ENCODE data around the gene NPB.

Gene NPB

GRCh38 chr17:81912441-81913309 is 10.6 kb downstream of the NPB start:
- no peak for DNase-seq (ENCODE audit: extremely low read depth, insufficient read length)

DNA sequence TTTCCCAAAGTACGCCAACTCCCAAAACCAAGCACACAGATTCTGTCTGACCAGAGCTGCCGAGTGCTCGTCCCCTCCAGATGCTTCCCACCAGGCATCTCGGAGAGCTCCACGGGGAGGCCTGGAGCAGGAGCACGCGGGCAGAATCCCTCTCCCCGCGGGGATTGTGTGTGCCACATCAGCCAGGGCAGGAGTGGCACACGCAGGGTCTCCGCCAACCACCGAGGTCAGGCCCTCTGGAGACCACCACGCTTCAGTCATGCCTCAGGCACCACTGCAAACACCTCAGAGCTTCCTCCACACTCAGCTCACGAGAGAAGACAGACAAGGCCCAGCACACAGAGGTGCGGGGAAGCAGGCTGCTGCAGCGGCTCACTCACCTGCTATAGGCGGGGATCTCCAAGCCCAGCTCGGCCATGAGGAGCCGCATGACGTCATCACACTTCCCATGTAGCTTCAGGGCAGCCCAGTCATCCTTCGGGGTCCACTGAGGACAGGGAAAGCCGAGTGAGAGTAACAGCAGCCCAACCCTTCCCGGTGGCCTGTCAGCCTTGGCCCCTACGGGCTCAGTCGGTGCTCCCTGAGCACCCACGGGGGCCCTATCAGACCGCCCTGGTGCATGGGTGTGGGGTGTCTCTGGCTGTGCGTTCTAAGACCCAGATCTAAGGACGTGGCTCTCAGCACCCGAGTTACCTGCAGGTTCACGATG is 11.5 kb downstream of the NPB start:
- no peaks in the 10 kb centered on the region for H3K27me3 ChIP-seq (replicated peaks; ENCODE audit: control insufficient read depth, insufficient read depth, low read length)
- H3K36me3 ChIP-seq (ENCODE audit: control insufficient read depth, insufficient read depth, low read length): peaks cover 30% of the 10 kb centered on the region
- TF ChIP-seq, protein P1, sequence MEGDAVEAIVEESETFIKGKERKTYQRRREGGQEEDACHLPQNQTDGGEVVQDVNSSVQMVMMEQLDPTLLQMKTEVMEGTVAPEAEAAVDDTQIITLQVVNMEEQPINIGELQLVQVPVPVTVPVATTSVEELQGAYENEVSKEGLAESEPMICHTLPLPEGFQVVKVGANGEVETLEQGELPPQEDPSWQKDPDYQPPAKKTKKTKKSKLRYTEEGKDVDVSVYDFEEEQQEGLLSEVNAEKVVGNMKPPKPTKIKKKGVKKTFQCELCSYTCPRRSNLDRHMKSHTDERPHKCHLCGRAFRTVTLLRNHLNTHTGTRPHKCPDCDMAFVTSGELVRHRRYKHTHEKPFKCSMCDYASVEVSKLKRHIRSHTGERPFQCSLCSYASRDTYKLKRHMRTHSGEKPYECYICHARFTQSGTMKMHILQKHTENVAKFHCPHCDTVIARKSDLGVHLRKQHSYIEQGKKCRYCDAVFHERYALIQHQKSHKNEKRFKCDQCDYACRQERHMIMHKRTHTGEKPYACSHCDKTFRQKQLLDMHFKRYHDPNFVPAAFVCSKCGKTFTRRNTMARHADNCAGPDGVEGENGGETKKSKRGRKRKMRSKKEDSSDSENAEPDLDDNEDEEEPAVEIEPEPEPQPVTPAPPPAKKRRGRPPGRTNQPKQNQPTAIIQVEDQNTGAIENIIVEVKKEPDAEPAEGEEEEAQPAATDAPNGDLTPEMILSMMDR (IDR thresholded peaks at IDR 0.05; ENCODE audit: insufficient read depth, low read length, poor library complexity, severe bottlenecking): no peak
- no peak for DNase-seq (ENCODE audit: extremely low read depth, insufficient read length)
- no peak overlapping the region for H3K4me3 ChIP-seq (replicated peaks; ENCODE audit: low read depth, low read length)

More at GRCh38 chr17:81912441-81913309, 10.6 kb downstream of the NPB start:
- TF ChIP-seq, protein P1 (IDR thresholded peaks at IDR 0.05; ENCODE audit: insufficient read depth, low read length, poor library complexity, severe bottlenecking): no peak
- H3K27me3 ChIP-seq (replicated peaks; ENCODE audit: control insufficient read depth, insufficient read depth, low read length): no peaks in the 10 kb centered on the region
- no peak overlapping the region for H3K4me3 ChIP-seq (replicated peaks; ENCODE audit: low read depth, low read length)
- H3K36me3 ChIP-seq (ENCODE audit: control insufficient read depth, insufficient read depth, low read length): peaks cover 33% of the 10 kb centered on the region

- no peak for DNase-seq (ENCODE audit: extremely low read depth, insufficient read length)
- Histone ChIP-seq H3K27me3 (replicated peaks; ENCODE audit: control insufficient read depth, insufficient read depth, low read length) (no peaks in the 10 kb centered on the region), H3K36me3 (ENCODE audit: control insufficient read depth, insufficient read depth, low read length) (peaks cover 30% of the 10 kb centered on the region), H3K4me3 (replicated peaks; ENCODE audit: low read depth, low read length) (no peak overlapping the region)
- TF ChIP-seq, protein P1 (IDR thresholded peaks at IDR 0.05; ENCODE audit: insufficient read depth, low read length, poor library complexity, severe bottlenecking): no peak
These were observed 12.2 kb downstream of the NPB start for GRCh38 chr17:81914103-81914850.

- DNase-seq (ENCODE audit: extremely low read depth, insufficient read length): no peak
- H3K36me3 ChIP-seq (ENCODE audit: control insufficient read depth, insufficient read depth, low read length): peaks cover 32% of the 10 kb centered on the region
- TF ChIP-seq, protein P1 (IDR thresholded peaks at IDR 0.05; ENCODE audit: insufficient read depth, low read length, poor library complexity, severe bottlenecking): no peak
- no peak overlapping the region for H3K4me3 ChIP-seq (replicated peaks; ENCODE audit: low read depth, low read length)
- H3K27me3 ChIP-seq (replicated peaks; ENCODE audit: control insufficient read depth, insufficient read depth, low read length): no peaks in the 10 kb centered on the region
These were observed 13.3 kb downstream of the NPB start for GRCh38 chr17:81915331-81915730.

DNA sequence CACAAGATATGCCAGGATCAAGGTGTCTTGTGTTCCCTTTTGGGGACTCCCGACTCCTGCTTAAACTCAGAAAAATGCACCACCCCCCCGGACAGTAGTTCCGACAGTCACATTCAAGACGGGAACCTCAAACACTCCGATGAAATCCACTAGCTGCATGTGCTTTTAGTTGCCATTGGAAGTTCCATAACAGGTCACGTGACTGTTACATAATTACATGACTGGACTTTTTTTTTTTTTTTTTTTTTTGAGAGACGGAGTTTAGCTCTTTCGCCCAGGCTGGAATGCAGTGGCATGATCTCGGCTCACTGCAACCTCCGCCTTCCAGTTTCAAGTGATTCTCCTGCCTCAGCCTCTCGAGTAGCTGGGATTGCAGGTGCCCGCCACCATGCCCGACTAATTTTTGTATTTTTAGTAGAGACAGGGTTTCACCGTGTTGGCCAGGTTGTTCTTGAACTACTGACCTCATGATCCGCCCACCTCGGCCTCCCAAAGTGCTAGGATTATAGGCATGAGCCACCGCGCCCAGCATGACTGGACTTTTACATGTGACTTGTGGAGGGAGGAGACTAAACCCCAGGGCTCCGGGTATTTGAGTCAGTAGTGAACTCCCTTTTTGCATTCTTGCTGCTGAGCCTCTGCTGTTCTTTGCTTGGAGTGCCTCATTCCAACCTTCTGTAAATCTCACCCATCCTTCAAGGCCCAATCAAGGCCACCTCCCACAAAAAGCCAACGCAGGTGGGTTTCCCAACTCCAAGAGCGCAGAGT is 14.4 kb downstream of the NPB start:
- H3K27me3 ChIP-seq (replicated peaks; ENCODE audit: control insufficient read depth, insufficient read depth, low read length): no peaks in the 10 kb centered on the region
- TF ChIP-seq, protein P1 (IDR thresholded peaks at IDR 0.05; ENCODE audit: insufficient read depth, low read length, poor library complexity, severe bottlenecking): no peak
- H3K4me3 ChIP-seq (replicated peaks; ENCODE audit: low read depth, low read length): peak overlapping the region; percentile 86
- no peak for DNase-seq (ENCODE audit: extremely low read depth, insufficient read length)
- H3K36me3 ChIP-seq (ENCODE audit: control insufficient read depth, insufficient read depth, low read length): peaks cover 36% of the 10 kb centered on the region

All from GM06990 (cell line).